K562 (cell line): ENCODE results near the gene GOSR1.

Experiments
- CBFA2T3 ChIP-seq: fragments of 450-650 bp; IDR thresholded peaks from 2 replicates; pipeline ENCODE4 v1.6.1; 2017
- EP300 ChIP-seq: IDR thresholded peaks from 2 replicates; pipeline ENCODE4 v1.6.1; 2012; ENCODE audit warnings: low read length, improper control_type of control experiment
- HDAC2 ChIP-seq: fragments of 450-650 bp; IDR thresholded peaks from 2 replicates; pipeline ENCODE4 v1.6.1; 2016; ENCODE audit warnings: mild to moderate bottlenecking
- MXI1 ChIP-seq: IDR thresholded peaks from 2 replicates; pipeline ENCODE4 v1.6.1; 2011; ENCODE audit warnings: low read depth, mild to moderate bottlenecking, improper control_type of control experiment, low read length
- NCOR1 ChIP-seq: fragments of 450-650 bp; IDR thresholded peaks from 2 replicates; pipeline ENCODE4 v1.6.1; 2016; ENCODE audit warnings: mild to moderate bottlenecking, moderate library complexity
- POLR2A ChIP-seq: fragments of 450-650 bp; conservative IDR thresholded peaks from 2 replicates; pipeline ENCODE4 v1.6.1; 2016
- POLR2AphosphoS5 ChIP-seq: IDR thresholded peaks from 2 replicates; pipeline ENCODE4 v1.6.1; 2011; ENCODE audit warnings: mild to moderate bottlenecking, low read depth, low read length, moderate library complexity; ENCODE audit not compliant: control insufficient read depth, insufficient read depth
- ZKSCAN1 ChIP-seq: fragments of 150-350 bp; IDR thresholded peaks from 2 replicates; pipeline ENCODE4 v1.6.1; 2016; ENCODE audit warnings: low read depth, low read length
- ZNF445 ChIP-seq: fragments of 250-450 bp; sonication (Bioruptor Pico); IDR thresholded peaks from 2 replicates; pipeline ENCODE4 v1.4.0; 2020; ENCODE audit warnings: low read depth, mild to moderate bottlenecking, moderate library complexity
- TF ChIP-seq, protein P1 (sequence below), 3 experiments: IDR thresholded peaks in 2 of 3; conservative IDR thresholded peaks in 1 of 3; 2 replicates each; pipeline ENCODE4 v1.5.1; 2011 to 2012; ENCODE audit warnings: low read length in 3 of 3, mild to moderate bottlenecking in 3 of 3, control low read depth in 2 of 3, improper control_type of control experiment in 1 of 3, inconsistent platforms in 1 of 3, low read depth in 1 of 3, mixed read lengths in 1 of 3, moderate library complexity in 1 of 3; ENCODE audit not compliant: insufficient read depth in 2 of 3
- TF ChIP-seq, protein P2 (sequence below): sonication (generic); formaldehyde crosslinking; IDR thresholded peaks from 2 replicates; pipeline ENCODE4 v1.8.0; 2022; ENCODE audit warnings: mild to moderate bottlenecking, missing genetic modification reagents
- TF ChIP-seq, protein P3 (sequence below): fragments of 250-450 bp; sonication (Bioruptor Pico); IDR thresholded peaks from 2 replicates; pipeline ENCODE4 v1.8.0; 2022; ENCODE audit warnings: moderate library complexity, mild to moderate bottlenecking, inconsistent platforms
- TF ChIP-seq, protein P4 (sequence below): IDR thresholded peaks from 3 replicates; pipeline ENCODE4 v1.6.1; 2011; ENCODE audit warnings: borderline replicate concordance, mild to moderate bottlenecking, moderate library complexity; ENCODE audit not compliant: insufficient read length; ENCODE audit errors: extremely low read depth

DNA sequence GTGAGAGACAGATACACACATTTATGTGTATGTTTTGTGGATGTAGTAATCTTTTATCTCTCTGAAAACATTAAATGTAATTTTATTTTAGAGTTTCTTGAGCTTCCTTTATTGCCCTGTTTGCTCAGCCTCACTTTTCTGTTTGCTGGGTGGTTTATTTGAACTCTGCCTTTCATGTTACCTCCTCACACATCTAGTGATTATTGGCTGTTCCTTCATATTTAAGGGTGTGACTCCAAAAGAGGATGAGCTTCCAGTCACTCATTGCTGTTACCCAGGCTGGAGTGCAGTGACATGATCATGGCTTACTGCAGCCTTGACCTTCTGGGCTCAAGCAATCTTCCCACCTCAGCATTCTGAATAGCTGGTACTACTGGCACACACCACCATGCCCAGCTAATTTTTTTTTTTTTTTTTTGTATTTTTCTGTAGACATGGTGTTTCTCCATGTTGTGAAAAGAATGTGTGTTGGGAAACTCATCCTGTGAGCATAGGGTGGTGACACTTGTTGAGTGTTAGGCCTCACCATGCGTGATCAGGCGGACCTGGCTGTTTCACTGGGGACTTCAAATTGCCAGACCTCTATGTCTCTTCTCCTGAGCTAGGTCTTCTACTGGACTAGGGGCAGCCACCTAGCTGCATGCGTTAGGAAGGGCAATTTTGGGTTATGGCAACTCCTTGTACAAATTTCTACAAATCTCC lies 37.8 kb downstream of the GOSR1 start:
- TF ChIP-seq POLR2A = no peak
- TF ChIP-seq HDAC2 = no peak
- no peak for TF ChIP-seq ZKSCAN1
- TF ChIP-seq, protein P1, sequence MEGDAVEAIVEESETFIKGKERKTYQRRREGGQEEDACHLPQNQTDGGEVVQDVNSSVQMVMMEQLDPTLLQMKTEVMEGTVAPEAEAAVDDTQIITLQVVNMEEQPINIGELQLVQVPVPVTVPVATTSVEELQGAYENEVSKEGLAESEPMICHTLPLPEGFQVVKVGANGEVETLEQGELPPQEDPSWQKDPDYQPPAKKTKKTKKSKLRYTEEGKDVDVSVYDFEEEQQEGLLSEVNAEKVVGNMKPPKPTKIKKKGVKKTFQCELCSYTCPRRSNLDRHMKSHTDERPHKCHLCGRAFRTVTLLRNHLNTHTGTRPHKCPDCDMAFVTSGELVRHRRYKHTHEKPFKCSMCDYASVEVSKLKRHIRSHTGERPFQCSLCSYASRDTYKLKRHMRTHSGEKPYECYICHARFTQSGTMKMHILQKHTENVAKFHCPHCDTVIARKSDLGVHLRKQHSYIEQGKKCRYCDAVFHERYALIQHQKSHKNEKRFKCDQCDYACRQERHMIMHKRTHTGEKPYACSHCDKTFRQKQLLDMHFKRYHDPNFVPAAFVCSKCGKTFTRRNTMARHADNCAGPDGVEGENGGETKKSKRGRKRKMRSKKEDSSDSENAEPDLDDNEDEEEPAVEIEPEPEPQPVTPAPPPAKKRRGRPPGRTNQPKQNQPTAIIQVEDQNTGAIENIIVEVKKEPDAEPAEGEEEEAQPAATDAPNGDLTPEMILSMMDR (IDR thresholded peaks at IDR 0.05 in 2 of 3, conservative IDR thresholded peaks at IDR 0.05 in 1 of 3; ENCODE audit: insufficient read depth in 2 of 3, low read depth in 1 of 3, low read length in 3 of 3) = no peak
- no peak for TF ChIP-seq CBFA2T3
- TF ChIP-seq POLR2AphosphoS5 = no peak
- TF ChIP-seq, protein P2, sequence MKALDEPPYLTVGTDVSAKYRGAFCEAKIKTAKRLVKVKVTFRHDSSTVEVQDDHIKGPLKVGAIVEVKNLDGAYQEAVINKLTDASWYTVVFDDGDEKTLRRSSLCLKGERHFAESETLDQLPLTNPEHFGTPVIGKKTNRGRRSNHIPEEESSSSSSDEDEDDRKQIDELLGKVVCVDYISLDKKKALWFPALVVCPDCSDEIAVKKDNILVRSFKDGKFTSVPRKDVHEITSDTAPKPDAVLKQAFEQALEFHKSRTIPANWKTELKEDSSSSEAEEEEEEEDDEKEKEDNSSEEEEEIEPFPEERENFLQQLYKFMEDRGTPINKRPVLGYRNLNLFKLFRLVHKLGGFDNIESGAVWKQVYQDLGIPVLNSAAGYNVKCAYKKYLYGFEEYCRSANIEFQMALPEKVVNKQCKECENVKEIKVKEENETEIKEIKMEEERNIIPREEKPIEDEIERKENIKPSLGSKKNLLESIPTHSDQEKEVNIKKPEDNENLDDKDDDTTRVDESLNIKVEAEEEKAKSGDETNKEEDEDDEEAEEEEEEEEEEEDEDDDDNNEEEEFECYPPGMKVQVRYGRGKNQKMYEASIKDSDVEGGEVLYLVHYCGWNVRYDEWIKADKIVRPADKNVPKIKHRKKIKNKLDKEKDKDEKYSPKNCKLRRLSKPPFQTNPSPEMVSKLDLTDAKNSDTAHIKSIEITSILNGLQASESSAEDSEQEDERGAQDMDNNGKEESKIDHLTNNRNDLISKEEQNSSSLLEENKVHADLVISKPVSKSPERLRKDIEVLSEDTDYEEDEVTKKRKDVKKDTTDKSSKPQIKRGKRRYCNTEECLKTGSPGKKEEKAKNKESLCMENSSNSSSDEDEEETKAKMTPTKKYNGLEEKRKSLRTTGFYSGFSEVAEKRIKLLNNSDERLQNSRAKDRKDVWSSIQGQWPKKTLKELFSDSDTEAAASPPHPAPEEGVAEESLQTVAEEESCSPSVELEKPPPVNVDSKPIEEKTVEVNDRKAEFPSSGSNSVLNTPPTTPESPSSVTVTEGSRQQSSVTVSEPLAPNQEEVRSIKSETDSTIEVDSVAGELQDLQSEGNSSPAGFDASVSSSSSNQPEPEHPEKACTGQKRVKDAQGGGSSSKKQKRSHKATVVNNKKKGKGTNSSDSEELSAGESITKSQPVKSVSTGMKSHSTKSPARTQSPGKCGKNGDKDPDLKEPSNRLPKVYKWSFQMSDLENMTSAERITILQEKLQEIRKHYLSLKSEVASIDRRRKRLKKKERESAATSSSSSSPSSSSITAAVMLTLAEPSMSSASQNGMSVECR (CRISPR knock-in tag) = no peak
- TF ChIP-seq ZNF445 (CRISPR knock-in tag) = no peak
- no peak for TF ChIP-seq EP300
- TF ChIP-seq MXI1 = no peak
- TF ChIP-seq NCOR1 = no peak
- TF ChIP-seq, protein P3, sequence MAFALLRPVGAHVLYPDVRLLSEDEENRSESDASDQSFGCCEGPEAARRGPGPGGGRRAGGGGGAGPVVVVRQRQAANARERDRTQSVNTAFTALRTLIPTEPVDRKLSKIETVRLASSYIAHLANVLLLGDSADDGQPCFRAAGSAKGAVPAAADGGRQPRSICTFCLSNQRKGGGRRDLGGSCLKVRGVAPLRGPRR = no peak
- TF ChIP-seq, protein P4, sequence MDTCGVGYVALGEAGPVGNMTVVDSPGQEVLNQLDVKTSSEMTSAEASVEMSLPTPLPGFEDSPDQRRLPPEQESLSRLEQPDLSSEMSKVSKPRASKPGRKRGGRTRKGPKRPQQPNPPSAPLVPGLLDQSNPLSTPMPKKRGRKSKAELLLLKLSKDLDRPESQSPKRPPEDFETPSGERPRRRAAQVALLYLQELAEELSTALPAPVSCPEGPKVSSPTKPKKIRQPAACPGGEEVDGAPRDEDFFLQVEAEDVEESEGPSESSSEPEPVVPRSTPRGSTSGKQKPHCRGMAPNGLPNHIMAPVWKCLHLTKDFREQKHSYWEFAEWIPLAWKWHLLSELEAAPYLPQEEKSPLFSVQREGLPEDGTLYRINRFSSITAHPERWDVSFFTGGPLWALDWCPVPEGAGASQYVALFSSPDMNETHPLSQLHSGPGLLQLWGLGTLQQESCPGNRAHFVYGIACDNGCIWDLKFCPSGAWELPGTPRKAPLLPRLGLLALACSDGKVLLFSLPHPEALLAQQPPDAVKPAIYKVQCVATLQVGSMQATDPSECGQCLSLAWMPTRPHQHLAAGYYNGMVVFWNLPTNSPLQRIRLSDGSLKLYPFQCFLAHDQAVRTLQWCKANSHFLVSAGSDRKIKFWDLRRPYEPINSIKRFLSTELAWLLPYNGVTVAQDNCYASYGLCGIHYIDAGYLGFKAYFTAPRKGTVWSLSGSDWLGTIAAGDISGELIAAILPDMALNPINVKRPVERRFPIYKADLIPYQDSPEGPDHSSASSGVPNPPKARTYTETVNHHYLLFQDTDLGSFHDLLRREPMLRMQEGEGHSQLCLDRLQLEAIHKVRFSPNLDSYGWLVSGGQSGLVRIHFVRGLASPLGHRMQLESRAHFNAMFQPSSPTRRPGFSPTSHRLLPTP = no peak
